AG08395 (cell line): ENCODE data around the gene HOXC11.
A peak's percentile ranks its signal among the peaks of the same experiment; 100 is the strongest.

ENCODE experiments used
- DNase-seq: peaks from one replicate; pipeline ENCODE4 v3.0.0; 2012; ENCODE audit warnings: mixed read lengths, low spot score

The HOXC11 gene

DNA sequence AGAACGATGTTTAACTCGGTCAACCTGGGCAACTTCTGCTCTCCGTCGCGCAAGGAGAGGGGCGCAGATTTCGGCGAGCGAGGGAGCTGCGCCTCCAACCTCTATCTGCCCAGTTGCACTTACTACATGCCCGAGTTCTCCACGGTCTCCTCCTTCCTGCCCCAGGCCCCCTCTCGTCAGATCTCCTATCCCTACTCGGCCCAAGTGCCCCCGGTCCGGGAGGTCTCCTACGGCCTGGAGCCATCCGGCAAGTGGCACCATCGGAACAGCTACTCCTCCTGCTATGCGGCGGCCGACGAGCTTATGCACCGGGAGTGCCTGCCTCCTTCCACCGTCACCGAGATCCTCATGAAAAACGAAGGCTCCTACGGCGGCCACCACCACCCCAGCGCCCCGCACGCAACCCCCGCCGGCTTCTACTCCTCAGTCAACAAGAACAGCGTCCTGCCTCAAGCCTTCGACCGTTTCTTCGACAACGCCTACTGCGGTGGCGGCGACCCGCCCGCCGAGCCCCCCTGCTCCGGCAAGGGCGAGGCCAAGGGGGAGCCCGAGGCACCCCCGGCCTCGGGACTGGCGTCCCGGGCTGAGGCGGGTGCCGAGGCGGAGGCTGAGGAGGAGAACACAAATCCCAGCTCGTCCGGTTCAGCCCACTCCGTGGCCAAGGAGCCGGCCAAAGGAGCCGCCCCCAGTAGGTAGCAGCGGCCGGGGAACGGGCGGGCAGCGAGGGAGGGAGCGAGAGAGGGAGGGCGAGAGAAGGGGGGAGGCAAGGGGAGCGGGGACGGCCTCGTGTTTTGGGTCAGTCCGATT is 513 bp downstream of the HOXC11 start:
- peak; percentile 60 for DNase-seq

DNA sequence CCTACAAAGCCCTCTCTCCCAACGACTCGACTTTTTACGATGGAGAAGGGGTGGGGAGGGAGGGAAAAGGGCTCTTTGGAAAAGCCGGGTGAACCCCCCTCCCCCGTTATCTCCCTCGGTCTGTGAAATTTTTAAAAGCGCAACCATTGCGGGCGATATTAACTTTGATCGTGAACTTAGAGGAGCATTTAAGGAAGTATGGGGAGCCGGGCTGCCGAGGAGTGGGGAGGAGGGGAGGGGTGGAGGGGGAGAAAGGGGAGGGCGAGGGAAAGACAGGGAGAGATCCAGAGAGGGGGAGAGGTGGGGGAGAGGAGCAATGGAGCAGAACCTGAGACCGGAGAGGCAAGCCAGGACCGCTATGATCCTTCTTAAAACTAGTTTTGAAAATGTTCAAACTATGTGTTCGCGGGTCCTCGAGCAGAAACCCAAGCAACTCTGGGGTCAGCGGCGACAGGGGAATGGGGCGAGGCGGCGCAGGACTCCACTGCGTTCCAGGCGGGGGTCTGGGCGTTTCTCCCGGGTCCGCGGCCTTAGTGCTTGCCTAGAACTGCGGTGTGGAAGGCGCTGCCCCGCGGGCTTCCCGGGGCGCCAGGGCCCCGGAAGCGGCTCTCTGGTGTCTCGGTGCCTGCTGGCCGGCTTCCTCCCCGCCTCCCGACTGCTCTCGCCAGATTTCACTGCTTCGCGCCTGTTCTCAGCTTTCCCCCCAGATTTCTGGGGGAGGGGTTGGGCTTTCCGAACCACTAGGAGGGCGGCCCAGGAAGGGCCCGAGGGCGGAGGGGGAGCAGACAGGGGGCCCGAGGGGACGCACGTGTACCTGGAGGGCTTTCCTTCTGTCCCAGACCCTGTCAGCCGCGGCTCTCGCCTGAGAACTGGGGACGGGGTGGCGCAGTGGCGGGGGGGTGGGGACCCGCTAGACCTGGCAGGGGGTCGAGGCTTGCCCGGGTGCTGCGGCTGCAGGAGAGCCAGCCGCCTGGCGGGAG is 1.4 kb downstream of the HOXC11 start, which contains the start of gene HOTAIR:
TSS of gene HOTAIR (minus strand) at position 871 of the 980 bp plus-strand sequence.
- peak; percentile 74 for DNase-seq

DNA sequence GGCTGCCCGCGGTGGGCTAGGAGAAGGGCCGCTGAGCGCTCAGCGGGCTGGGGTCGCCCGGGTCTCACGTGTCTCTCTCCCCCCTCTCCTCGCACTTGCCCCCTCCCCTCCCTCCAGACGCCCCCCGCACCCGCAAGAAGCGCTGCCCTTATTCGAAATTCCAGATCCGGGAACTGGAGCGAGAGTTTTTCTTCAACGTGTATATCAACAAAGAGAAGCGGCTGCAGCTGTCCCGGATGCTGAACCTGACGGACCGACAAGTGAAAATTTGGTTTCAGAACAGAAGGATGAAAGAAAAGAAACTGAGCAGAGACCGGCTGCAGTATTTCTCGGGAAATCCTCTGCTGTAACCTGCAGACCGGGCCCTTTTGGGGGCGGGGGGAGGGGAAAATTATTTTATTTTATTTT is 2.1 kb downstream of the HOXC11 start:
- no peak for DNase-seq

DNA sequence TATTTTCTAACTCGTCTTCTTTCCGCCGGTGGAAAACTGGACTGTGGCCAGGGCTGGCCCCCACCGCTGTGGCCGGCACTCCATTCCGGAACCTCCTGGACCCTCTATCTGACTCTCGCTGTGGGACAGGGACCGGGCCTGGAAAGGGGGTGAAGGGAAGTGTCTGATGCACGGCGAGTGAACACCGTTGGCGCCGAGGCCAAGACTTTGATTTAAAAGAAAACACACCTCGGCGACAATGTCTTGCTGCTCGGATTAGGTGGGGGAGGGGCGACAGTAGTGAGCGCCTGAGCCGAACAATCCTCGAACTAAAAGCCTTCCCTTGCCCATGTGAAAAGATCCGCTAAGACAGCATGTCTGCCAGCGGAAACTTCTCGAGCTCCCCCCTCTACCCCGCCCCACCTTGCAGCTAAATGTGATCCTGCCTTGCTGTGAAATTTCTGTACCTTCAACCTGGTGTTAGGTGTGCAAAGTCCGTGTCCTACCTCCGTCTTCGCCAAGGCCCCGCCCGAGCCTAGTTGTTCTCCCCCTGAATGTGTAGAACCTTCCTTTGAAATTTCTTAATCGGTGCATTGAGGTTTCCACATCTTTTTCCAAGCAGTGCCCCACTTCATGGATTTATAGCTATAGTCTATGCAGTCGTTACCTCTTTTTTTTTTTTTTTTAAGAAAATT is 2.7 kb downstream of the HOXC11 start:
- no peak for DNase-seq

DNA sequence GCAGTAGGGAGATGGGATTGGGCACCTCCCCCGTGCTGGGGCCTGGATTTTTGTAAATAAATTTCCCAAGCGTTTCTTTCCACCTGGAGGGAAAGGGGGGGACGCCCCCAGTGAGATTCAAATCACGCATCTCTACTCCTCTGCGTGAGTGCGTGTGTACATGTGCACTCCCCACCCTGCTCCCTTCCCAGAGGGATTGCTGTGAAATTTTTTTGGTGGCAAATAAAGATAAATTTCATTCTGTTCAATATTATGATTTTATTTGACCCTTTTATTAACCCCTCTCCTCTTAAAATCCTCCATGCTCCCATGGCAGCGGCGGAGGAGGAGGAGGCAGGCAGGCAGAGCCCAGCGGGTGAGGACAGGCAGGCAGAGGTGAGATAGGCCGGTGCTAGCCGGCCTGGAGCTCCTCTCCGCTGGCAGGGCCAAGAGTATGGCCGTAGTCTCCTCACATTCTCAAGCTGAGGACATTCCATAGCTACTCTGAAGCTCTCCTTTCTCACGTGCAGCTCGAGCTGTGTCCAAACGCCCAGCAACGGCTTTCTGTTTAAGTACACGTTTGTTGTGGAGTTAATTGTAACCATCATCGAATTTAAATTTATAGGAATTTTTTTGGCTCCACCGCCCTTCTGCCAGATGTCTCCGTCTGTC is 3.4 kb downstream of the HOXC11 start:
- no peak for DNase-seq

DNA sequence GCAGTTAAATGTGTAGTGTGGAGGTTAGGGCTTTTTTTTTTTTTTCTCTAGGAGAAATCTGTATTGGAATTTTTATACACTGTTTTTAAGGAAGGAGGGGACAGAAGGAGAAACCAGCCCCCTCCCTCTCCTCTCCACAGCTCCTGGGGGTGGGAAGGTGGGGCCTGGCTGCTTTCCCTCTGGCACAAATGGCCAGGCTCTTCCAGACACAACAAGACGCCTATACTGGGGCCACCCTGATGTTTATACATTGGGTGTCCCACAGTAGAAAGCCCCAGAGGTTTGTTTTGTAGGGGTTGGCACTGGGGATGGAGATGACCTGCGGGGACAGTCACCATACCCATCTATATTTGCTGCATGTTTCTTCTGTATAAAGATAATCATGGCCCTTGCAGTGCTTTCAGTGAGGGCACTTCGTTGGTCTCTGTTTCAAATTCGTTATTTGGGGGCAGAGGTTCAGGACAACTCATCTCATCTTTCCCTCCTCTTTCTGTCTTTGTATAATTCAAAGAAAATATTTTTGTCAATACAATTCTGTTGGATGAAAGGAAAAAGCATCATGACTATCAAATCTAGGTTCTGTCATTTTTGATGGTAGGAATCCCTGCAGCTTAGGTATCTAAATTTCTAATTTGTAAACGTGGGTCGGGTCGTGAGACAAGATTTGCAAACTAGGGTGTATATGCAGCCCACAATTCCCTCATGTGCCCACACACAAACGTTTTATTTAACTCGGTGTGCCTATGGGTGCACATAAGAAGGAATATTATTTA is 4.1 kb downstream of the HOXC11 start:
- no peak for DNase-seq

DNA sequence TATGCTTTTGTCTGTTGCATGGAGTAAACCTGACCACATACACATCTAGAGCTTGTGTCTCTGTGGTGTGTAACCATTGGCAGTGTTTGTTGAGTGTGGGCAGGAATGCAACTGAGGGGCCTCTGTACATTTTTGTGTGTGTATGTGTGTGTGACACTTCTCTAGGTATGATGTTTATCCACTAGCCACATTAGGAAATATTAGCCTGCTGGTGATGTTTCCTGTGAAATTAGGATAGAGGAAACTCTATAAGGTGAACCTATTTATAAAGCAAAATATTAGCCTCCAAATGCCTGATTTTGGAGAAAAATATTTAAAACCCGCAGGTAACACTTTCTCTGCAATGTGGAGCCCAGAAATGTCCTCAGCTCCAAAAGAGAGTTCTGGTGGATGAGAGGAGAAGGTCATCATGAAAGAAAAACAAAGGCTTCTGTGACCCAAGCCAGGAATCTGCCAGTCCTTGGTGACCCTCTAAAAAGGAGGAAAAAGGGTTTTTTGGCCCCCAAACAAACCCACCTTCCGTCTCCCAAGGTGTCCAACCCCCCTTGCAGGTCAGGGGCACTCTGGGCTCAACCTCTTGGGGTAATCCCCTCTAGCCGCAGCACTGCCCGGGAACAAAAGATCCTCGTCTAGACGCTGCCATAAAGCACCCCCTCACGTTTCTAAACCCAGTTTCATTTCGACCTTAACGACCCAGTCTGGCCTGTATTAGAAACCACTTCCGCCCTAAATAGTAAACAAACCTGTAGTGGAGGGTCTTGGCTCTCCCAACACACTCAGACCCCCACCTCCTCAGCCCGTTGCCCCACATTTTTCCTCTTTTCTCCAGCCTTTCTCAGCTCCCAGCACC is 4.9 kb downstream of the HOXC11 start:
- DNase-seq = no peak

DNA sequence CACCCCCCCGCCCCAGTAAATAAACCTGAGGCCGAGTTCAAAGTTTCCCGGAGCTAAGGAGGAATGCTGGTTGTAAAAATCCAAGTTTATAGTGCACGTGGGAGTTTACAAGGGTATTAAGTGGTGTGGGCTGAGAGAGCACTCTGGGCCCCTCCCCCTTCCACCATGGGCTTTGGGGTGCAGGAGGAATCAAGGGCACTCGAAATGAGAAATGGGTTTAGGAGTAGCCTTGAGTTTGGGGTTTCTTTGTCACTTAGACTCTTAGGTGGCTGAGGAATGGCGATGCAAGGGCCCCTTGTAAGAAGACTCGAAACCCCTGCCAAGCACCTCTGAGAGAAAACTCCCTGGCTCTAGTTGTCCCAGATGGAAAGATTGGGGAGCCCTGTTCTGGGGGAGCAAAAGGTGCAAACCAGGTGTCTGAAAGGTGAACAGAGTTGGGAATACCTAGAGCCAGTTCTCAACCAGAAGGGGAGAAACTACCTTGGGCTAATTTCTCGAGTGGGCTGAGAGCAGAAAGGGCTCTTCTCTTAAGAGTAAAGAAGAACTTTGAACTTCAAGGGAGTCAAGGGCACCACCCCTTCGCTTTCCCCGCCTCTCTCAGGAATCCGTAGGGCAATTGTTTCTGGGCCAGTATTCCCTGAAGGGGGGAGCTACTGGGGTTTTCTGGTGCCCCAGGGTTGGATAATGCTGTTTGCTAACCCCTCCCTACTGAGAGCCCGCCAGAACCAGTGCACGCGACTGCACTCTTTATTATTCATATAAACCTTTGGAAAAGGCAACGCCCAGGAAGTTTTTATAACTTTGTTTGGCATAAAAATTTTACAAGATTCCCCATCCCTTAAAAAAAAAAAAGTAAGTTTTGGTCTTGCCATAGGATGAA is 5.8 kb downstream of the HOXC11 start:
- no peak for DNase-seq

DNA sequence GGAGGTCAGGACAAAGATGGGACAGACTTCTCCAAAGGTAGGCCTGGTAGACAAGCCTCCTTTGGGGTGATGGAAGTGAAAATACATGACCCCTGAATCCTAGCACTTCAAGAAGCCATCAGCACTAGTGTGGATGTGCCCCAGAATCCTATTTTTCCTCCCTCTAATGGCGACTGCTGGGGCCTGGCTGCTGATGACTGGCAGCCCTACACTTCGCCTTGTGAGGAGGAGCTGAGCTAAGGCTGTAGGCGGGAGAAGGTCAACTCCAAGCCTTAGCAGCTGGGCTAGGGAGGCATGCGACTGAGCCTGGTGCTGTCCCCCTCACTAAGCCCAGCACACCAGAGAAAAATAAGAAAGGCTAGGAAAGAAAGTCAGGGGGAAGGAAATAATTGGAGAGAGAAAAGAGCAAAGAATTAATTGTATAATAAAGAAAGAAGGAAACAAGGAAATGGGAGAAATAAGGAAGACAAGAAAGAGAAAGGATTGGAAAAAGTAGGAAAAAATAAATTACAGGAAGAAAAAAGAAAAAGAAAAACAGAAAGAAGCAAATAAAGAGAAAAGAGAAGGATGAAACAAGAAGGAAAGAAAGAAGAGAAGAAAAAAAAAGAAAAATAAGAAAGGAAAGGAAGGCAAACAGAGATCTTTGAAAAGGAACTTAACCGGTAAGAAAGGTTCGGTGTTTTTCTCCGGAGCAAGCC is 7.3 kb downstream of the HOXC11 start:
- no peak for DNase-seq

DNA sequence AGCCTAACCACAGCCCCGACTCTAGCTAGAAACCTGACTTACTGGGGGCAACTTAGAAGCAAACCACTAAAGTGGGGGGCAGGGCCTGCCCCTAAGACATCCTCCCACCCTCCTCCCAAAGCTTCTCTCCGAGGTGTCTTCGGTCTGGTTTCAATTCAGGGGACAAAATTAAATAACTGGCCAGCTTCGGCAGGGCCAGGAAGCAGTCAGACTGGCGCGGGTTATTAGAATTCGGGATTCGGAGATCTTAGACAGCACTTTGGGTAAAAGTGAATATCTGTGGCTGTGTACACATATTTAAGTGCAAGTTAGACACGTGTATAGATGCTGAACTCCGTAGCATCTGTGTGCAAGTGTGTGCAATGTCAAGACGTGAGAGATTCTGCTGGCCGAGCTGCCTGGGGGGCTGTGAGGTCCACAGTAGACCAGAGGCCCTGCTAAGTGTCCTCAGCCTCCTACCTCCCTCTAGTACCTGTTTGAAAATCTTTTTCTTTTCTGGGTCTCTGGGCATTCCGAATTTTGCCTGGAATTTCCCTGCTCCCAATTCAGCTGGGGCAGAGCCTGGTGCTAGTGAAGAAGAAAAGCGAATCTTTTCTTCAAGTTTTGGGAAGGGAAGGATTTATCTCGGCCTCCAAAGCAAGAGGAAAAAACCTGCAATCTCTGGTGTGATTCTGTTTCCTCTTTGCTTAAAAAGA is 8.0 kb downstream of the HOXC11 start:
- DNase-seq = no peak

DNA sequence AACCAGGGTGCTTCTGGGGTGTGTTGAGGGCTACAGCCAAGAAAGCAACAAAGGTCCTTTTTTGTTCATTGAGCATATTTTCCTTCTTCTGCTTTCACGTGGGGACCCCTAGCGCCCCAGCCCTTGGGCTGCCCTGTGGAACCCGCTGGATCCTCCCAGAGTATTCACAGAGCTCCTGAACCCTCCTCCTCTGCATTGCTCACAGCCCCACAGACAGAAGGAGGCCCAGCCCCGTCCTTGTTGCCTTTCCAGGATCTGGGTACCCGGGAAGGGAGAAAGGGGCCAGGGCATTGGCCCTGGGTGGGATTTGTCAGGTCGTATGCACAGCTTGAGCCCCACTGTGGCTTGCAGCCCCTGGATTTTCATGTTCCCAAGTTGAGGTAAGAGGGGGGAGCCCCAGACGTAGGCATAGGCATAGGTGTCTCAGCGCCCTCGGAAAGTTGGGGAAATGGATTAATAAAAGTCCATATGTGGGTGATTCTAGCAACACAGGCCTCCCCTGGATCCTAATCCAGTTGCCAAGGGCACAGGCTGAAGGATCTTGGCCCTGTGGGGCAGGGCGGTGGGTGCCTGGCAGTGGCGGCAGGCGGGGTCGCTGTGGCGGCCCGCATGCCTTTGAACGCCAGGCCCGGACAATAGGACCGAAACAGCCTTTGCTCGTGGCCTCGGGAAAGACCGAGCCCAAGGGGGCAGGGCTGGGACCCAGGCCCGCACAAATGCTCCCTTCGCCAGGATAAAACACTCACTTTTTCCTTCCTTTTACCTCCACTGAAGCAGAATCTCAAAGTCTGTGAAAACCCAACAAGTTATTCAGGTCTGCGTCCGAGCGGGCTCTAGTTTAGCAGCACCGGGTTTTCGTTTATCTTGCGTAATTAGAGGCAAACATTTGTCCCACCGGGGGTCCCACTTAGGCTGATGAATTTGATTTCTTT is 9.0 kb downstream of the HOXC11 start:
- DNase-seq = no peak

DNA sequence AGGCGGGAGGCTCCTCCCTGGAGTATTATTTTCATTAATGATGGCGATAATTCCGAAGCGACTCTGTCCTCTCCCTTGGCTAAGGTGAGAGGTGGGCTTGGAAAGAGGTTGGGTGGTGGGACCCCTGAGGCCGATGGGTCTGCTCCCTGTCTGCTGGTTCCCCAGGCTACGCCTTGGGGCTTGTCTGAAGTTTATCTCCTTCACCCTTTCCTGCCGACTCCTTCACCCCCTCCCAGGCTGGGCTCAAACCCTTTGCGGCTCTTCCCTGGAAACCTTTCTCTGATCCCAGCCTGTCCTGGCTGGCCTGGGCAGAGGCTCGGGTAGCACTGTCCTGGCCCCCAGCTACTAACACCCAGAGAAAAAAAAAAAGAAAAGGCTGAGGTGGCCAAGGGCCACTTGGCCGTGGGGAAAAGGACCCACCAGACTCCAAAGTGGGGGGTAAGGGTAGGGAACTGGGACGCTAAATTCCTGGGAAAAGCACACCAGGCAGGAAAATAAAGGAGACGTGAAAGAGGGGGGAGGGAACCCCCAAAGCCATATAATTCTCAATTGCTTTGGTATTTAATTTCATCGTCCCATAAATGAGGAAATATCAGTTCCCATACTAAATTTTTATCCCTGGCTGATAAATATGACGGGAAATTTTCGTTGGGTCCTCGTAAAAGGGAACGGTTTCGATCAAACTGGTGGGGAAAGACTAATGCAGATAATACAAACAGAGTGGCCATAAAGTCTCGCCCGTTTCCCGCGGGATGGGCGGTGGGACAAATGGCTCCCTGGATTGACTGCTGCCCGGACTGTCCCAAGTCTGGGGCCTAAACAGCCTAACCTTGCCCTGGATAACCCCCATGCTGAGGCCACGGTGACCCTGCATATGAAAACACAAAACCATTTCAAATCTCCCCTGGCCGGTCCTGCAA is 10.0 kb downstream of the HOXC11 start:
- DNase-seq = no peak

DNA sequence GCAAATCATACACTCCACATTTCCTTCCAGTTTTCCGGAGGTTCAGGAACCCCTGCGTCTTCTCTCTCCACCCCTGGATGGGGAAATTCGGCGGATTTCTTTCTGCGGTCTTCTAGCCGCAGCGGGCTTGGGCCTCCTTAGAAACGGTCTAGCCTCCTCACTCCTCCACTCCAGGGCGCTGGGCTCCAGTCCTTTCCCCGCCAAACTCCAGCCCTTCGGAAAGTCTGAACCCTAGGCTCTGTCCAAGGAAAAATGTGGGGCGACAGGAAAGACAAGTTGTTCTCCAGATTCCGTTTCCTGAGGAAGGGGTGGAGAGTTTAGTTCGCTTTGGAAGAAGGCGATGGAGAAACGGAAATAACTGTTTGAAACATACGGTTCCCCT is 10.6 kb downstream of the HOXC11 start:
- no peak for DNase-seq

DNA sequence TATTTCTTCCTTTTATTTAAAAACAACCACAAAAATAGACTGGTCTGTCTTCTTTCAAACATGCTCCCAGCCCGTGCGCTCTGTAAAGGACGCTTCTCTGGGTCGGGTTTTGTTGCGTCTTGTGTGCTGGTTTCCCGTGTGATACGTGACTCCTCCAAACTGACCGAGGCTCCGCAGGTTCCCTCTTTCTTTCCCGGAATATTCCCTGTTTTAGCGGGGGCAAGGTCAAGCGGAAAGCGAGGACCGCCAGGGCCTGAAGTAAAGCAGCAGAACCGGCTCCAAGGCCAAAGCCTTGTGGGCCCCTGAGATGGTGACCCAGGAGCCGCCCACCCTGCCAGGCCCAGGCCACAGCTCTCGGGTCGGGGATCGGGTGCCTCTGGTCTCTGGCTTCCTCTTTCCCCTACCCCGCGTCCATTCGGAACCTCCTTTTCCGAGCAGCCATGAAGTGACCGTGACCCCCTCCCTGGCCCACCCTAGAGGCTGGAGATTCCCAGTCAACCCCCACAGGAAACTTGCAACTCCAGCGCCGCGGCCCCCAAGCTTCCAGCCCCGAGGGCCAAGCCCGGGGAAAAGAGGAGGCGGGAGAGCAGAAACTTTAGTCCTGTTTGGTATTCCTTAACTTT is 11.1 kb downstream of the HOXC11 start:
- no peak for DNase-seq
